ENCODE data around the gene ADORA2A. TPM values are rescaled to one million over a fixed set of nuclear protein-coding genes. Genes with fewer than 3 reads are reported as not detected.

The ADORA2A gene
- total RNA-seq, 4 donors from 2014 or later: 0.39 to 8.4 (median 1.3) TPM

DNA sequence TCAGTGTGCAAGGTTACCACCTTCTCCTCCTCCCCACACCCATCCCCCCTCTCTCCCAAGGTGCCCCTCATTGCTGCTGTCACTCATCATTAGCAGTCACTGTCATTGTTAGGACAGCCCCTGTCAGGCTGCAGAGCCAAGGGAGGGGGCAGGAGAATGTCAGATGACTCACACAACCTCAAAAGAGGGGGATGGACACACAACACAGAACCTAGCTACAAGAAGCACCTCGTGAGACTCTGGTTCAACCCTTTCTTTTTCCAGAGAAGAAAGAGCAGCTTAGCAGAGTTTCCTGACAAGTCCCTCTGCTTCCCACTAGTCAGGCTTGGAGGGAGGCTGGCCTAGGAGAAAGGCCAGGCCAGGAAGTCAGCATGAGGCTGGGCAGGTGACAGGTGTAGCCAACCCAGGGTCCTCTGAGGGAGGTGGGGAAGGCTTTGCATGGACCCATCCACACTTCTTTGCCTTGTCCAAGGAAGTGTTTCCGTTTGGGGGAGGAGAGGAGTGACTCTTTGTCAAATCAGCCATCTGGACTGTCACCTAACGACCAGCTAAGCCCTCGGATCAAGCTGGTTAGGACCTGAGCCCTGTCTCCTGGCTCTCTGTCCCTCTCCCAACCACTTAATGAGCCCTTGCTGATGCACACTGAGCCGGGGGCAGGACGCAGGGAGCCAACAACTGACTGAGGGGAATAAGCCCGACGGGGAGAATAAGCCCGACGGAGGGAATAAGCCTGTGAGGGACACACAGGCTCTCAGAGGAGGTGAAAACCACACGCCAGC lies 18.3 kb downstream of the ADORA2A start:
- WGBS, 2 donors: 64 to 73% methylated on average over 11 of the region's 11 CpGs
- DNase-seq (ENCODE audit: low spot score in 2 of 2): no peak

DNA sequence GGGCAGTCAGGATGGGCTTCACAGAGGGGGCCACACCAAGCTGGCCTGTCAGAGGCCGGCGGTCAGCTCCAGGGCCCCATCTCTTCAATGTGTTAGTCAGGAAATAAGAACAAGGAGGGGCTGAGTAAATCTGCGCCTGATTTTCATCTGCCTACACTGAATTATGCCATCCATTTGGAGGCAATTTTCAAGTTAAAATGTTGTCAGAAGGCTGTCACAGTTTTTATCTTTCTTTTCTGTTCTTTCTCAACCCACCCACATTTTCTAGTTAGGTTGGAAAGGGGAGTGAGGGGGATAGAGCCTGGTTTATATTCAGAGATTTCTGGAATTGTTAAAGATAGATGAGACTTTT lies 18.8 kb downstream of the ADORA2A start:
- WGBS, 2 donors: 82 to 83% methylated on average over 3 of the region's 3 CpGs
- no peak for DNase-seq (ENCODE audit: low spot score in 2 of 2)
- no peak overlapping the region for H3K4me3 ChIP-seq (ENCODE audit: low read depth, poor library complexity, severe bottlenecking)
- TF ChIP-seq POLR2A (IDR thresholded peaks at IDR 0.05): no peak
- TF ChIP-seq, protein P1, sequence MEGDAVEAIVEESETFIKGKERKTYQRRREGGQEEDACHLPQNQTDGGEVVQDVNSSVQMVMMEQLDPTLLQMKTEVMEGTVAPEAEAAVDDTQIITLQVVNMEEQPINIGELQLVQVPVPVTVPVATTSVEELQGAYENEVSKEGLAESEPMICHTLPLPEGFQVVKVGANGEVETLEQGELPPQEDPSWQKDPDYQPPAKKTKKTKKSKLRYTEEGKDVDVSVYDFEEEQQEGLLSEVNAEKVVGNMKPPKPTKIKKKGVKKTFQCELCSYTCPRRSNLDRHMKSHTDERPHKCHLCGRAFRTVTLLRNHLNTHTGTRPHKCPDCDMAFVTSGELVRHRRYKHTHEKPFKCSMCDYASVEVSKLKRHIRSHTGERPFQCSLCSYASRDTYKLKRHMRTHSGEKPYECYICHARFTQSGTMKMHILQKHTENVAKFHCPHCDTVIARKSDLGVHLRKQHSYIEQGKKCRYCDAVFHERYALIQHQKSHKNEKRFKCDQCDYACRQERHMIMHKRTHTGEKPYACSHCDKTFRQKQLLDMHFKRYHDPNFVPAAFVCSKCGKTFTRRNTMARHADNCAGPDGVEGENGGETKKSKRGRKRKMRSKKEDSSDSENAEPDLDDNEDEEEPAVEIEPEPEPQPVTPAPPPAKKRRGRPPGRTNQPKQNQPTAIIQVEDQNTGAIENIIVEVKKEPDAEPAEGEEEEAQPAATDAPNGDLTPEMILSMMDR (IDR thresholded peaks at IDR 0.05): no peak
- intact Hi-C loops (cut with DNase I; ENCODE audit: low total_unique reads): no loop called here

More for the DNA sequence above, 18.3 kb downstream of the ADORA2A start:
- intact Hi-C loops (cut with DNase I; ENCODE audit: low total_unique reads): no loop called here
- no peak for TF ChIP-seq POLR2A (IDR thresholded peaks at IDR 0.05)
- TF ChIP-seq, protein P1 (IDR thresholded peaks at IDR 0.05): no peak
- H3K4me3 ChIP-seq (ENCODE audit: low read depth, poor library complexity, severe bottlenecking): no peak overlapping the region

GRCh38 chr22:24450610-24451009 lies 23.2 kb downstream of the ADORA2A start:
- H3K4me3 ChIP-seq (ENCODE audit: low read depth, poor library complexity, severe bottlenecking): no peak overlapping the region
- TF ChIP-seq POLR2A (IDR thresholded peaks at IDR 0.05): no peak
- TF ChIP-seq, protein P1 (IDR thresholded peaks at IDR 0.05): no peak
- DNase-seq (ENCODE audit: low spot score in 2 of 2): no peak
- intact Hi-C loops (cut with DNase I; ENCODE audit: low total_unique reads): no loop called here
- 50 to 73% methylated on average over 1 of the region's 1 CpG for WGBS, 2 donors

DNA sequence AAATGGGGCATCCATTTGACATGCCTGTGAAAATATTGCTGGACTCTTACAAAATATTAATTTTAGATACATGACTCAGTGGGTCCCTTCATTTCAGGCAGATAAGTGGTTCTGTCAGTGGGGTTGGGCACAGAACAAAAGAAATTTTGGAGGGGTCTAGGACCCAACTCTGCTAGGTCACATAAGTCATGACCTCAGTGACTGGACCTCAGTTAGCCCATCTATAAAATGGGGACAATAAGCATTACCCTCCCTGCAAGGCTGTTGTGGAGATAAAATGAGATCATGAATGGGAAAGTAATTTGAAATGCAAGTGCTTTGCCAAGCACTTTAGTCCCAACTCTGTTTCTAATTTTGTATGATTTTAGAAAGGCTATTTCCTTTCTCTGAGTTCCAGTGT lies 23.8 kb downstream of the ADORA2A start:
- no peak overlapping the region for H3K4me3 ChIP-seq (ENCODE audit: low read depth, poor library complexity, severe bottlenecking)
- DNase-seq (ENCODE audit: low spot score in 2 of 2): no peak
- no peak for TF ChIP-seq POLR2A (IDR thresholded peaks at IDR 0.05)
- TF ChIP-seq, protein P1 (IDR thresholded peaks at IDR 0.05): no peak
- intact Hi-C loops (cut with DNase I; ENCODE audit: low total_unique reads): no loop called here

- 86 to 92% methylated on average over 1 of the region's 1 CpG for WGBS, 2 donors
- no peak for TF ChIP-seq POLR2A (IDR thresholded peaks at IDR 0.05)
- TF ChIP-seq, protein P1 (IDR thresholded peaks at IDR 0.05): no peak
- intact Hi-C loops (cut with DNase I; ENCODE audit: low total_unique reads): no loop called here
- H3K4me3 ChIP-seq (ENCODE audit: low read depth, poor library complexity, severe bottlenecking): no peak overlapping the region
- DNase-seq (ENCODE audit: low spot score in 2 of 2): no peak
Measured at GRCh38 chr22:24453853-24454252, 26.5 kb downstream of the ADORA2A start.

- intact Hi-C loops (cut with DNase I; ENCODE audit: low total_unique reads): no loop called here
- 81 to 82% methylated on average over 4 of the region's 4 CpGs for WGBS, 2 donors
Measured at GRCh38 chr22:24455039-24455438, 27.6 kb downstream of the ADORA2A start.

More at GRCh38 chr22:24455039-24455438, 27.6 kb downstream of the ADORA2A start:
- no peak for DNase-seq (ENCODE audit: low spot score in 2 of 2)
- TF ChIP-seq, protein P1 (IDR thresholded peaks at IDR 0.05): no peak
- no peak for TF ChIP-seq POLR2A (IDR thresholded peaks at IDR 0.05)
- H3K4me3 ChIP-seq (ENCODE audit: low read depth, poor library complexity, severe bottlenecking): no peak overlapping the region

All from lower leg skin (tissue), 4 donors.